BJ (cell line): ENCODE data around the gene MS4A8. TPM values are rescaled to one million over a fixed set of nuclear protein-coding genes. Genes with fewer than 3 reads are reported as not detected.
"Not testable (repeated sequence)": the region's sequence is repeated elsewhere in the genome, so short reads cannot be mapped to it uniquely, and the experiment has no call there.

Source experiments
- CTCF ChIA-PET: fragments of 350-600 bp; formaldehyde crosslinking; extraction: SDS; loops from one replicate; lab custom pipeline; 2021; ENCODE audit warnings: antibody characterized with exemption, inconsistent platforms; lab: Yijun Ruan, JAX
- POLR2A ChIA-PET: fragments of 300-600 bp; sonication (Branson Sonifier 250); formaldehyde crosslinking; extraction: SDS; loops from one replicate; lab custom pipeline; 2021; ENCODE audit warnings: antibody characterized with exemption; lab: Charles Lee
- DNase-seq: peaks from one replicate; pipeline ENCODE4 v3.0.0-alpha.2; 2011; ENCODE audit warnings: low read depth
- H3K27me3 ChIP-seq: 2 replicates; pipeline ENCODE4 v1.6.0; 2011; ENCODE audit warnings: low read length; ENCODE audit not compliant: control insufficient read depth, insufficient read depth
- H3K36me3 ChIP-seq: 2 replicates; pipeline ENCODE4 v1.5.1; 2011; ENCODE audit warnings: low read length; ENCODE audit not compliant: control insufficient read depth, insufficient read depth
- H3K4me3 ChIP-seq: 2 replicates; pipeline ENCODE4 v1.5.1; 2011; ENCODE audit warnings: low read depth, mild to moderate bottlenecking, control low read depth, low read length
- CTCF ChIP-seq: IDR thresholded peaks from 2 replicates; pipeline ENCODE4 v1.5.1; 2011; ENCODE audit warnings: low read depth, mild to moderate bottlenecking, control low read depth, inconsistent platforms, low read length, moderate library complexity; ENCODE audit not compliant: insufficient read depth
- polyA plus RNA-seq: library from polyadenylated mRNA; depleted of rRNA; stranded (reverse); fragments of >200 nt; gene quantifications from 2 replicates; pipeline ENCODE4 v1.2.3, GENCODE V29; 2011

The MS4A8 gene
- polyA plus RNA-seq, 1 experiment = not detected

- Histone ChIP-seq H3K4me3 (no peak overlapping the region), H3K27me3 (no peaks in the 10 kb centered on the region), H3K36me3 (no peaks in the 10 kb centered on the region)
- no peak for DNase-seq
- CTCF ChIA-PET = no interaction called here
- TF ChIP-seq CTCF = no peak
- POLR2A ChIA-PET = no interaction called here
Measured at GRCh38 chr11:60711276-60711675, 11.9 kb downstream of the MS4A8 start.

GRCh38 chr11:60713423-60713822 lies 14.0 kb downstream of the MS4A8 start:
- POLR2A ChIA-PET, DNase-seq, H3K4me3 ChIP-seq, H3K36me3 ChIP-seq, CTCF ChIA-PET, H3K27me3 ChIP-seq: not testable (repeated sequence)

- CTCF ChIA-PET = no interaction called here
- no peak for DNase-seq
- H3K4me3 ChIP-seq = no peak overlapping the region
- POLR2A ChIA-PET = no interaction called here
- TF ChIP-seq CTCF = no peak
- H3K27me3 ChIP-seq = no peaks in the 10 kb centered on the region
- H3K36me3 ChIP-seq = no peaks in the 10 kb centered on the region
Measured at GRCh38 chr11:60717956-60718355, 18.5 kb downstream of the MS4A8 start.

GRCh38 chr11:60718524-60719316 lies 19.3 kb downstream of the MS4A8 start:
- no peak for DNase-seq
- Histone ChIP-seq H3K27me3 (no peaks in the 10 kb centered on the region), H3K36me3 (no peaks in the 10 kb centered on the region), H3K4me3 (no peak overlapping the region)
- ChIA-PET POLR2A (no interaction called here), CTCF (no interaction called here)
- no peak for TF ChIP-seq CTCF

- ChIA-PET POLR2A (no interaction called here), CTCF (no interaction called here)
- Histone ChIP-seq H3K36me3 (no peaks in the 10 kb centered on the region), H3K4me3 (no peak overlapping the region), H3K27me3 (no peaks in the 10 kb centered on the region)
- TF ChIP-seq CTCF = no peak
- DNase-seq = no peak
Measured at GRCh38 chr11:60719391-60719790, 20.0 kb downstream of the MS4A8 start.

GRCh38 chr11:60720460-60720859 lies 21.0 kb downstream of the MS4A8 start:
- TF ChIP-seq CTCF = no peak
- no peaks in the 10 kb centered on the region for H3K36me3 ChIP-seq
- no peak overlapping the region for H3K4me3 ChIP-seq
- DNase-seq = no peak
- CTCF ChIA-PET = no interaction called here
- H3K27me3 ChIP-seq = no peaks in the 10 kb centered on the region
- POLR2A ChIA-PET = no interaction called here
